ENCODE measurements around the gene TXNDC2. TPM values are rescaled to one million over a fixed set of nuclear protein-coding genes. Genes with fewer than 3 reads are reported as not detected.

Gene TXNDC2
- total and polyA plus RNA-seq, 4 donors = under 0.01 to 0.09 TPM; not detected in 2

GRCh38 chr18:9922592-9923311, 37.0 kb downstream of the TXNDC2 start (continued):
- TF ChIP-seq, protein P1, sequence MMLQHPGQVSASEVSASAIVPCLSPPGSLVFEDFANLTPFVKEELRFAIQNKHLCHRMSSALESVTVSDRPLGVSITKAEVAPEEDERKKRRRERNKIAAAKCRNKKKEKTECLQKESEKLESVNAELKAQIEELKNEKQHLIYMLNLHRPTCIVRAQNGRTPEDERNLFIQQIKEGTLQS (IDR thresholded peaks at IDR 0.05) = no peak
- TF ChIP-seq SP1 (IDR thresholded peaks at IDR 0.05) (no peak), EGR1 (IDR thresholded peaks at IDR 0.05; ENCODE audit: low read depth in 2 of 2) (no peak), YY1 (IDR thresholded peaks at IDR 0.05) (no peak), TAF1 (conservative IDR thresholded peaks at IDR 0.05) (no peak), RXRA (IDR thresholded peaks at IDR 0.05) (no peak), NR2F2 (IDR thresholded peaks at IDR 0.05) (no peak), GABPA (IDR thresholded peaks at IDR 0.05 in 1 of 2, conservative IDR thresholded peaks at IDR 0.05 in 1 of 2) (no peak), HNF4A (conservative IDR thresholded peaks at IDR 0.05) (no peak), JUND (IDR thresholded peaks at IDR 0.05) (no peak), RAD21 (IDR thresholded peaks at IDR 0.05) (no peak), FOXA2 (IDR thresholded peaks at IDR 0.05) (no peak), HNF4G (IDR thresholded peaks at IDR 0.05) (no peak)
- TF ChIP-seq, protein P2, sequence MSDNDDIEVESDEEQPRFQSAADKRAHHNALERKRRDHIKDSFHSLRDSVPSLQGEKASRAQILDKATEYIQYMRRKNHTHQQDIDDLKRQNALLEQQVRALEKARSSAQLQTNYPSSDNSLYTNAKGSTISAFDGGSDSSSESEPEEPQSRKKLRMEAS (IDR thresholded peaks at IDR 0.05) = no peak

DNA sequence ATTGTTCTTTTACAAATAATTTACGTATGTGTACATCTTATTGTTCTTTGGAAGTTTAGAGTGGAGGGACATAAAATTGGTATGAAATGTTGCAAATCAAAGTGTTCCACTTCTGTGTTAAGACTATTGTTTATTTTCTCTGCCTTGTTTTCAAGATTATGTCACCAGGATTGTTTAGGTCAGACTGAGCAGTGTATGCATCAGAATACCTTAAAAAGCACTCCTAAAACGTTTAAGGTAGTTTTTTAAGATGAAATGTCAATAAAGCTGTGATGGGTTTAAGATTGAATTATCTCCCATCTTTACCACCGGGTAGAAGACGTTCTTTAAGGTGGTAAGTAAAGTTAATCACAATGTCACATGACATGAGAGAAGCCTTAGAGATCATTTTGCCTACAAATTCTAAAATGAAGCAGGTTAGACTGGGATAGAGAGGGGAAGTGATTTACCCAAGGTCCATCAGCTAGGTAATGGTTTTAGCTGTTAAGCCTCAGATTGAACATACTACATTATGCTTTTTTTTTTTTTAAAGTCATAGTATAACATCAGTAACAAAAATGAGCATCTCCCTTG, 38.7 kb downstream of the TXNDC2 start:
- no peak for DNase-seq (ENCODE audit: low spot score)
- 56% methylated on average over 4 of the region's 4 CpGs for WGBS
- Histone ChIP-seq H3K4me3 (ENCODE audit: low read depth in 1 of 3, low read length in 3 of 3) (no peak overlapping the region), H3K9ac (ENCODE audit: low read depth in 1 of 2, low read length in 2 of 2) (no peak overlapping the region), H3K36me3 (ENCODE audit: control insufficient read depth in 4 of 4, insufficient read depth in 3 of 4, low read depth in 1 of 4, low read length in 3 of 4) (no peaks in the 10 kb centered on the region), H3K27me3 (ENCODE audit: control insufficient read depth in 4 of 4, insufficient read depth in 4 of 4, low read length in 3 of 4) (no peaks in the 10 kb centered on the region), H3K4me1 (ENCODE audit: control insufficient read depth in 4 of 4, insufficient read depth in 4 of 4, low read length in 3 of 4) (peaks cover 5 to 21% (median 12%) of the 10 kb centered on the region in 4 donors), H3K9me3 (ENCODE audit: control insufficient read depth in 4 of 4, low read length in 3 of 4) (no peaks in the 10 kb centered on the region), H3K27ac (ENCODE audit: low read depth in 1 of 2, low read length in 2 of 2) (no peak overlapping the region)
- TF ChIP-seq EGR1 (IDR thresholded peaks at IDR 0.05; ENCODE audit: low read depth in 2 of 2) (no peak), RAD21 (IDR thresholded peaks at IDR 0.05) (no peak), YY1 (IDR thresholded peaks at IDR 0.05) (no peak), RXRA (IDR thresholded peaks at IDR 0.05) (no peak), FOXA2 (IDR thresholded peaks at IDR 0.05) (no peak)
- TF ChIP-seq, protein P2 (IDR thresholded peaks at IDR 0.05) = no peak
- TF ChIP-seq, protein P3, sequence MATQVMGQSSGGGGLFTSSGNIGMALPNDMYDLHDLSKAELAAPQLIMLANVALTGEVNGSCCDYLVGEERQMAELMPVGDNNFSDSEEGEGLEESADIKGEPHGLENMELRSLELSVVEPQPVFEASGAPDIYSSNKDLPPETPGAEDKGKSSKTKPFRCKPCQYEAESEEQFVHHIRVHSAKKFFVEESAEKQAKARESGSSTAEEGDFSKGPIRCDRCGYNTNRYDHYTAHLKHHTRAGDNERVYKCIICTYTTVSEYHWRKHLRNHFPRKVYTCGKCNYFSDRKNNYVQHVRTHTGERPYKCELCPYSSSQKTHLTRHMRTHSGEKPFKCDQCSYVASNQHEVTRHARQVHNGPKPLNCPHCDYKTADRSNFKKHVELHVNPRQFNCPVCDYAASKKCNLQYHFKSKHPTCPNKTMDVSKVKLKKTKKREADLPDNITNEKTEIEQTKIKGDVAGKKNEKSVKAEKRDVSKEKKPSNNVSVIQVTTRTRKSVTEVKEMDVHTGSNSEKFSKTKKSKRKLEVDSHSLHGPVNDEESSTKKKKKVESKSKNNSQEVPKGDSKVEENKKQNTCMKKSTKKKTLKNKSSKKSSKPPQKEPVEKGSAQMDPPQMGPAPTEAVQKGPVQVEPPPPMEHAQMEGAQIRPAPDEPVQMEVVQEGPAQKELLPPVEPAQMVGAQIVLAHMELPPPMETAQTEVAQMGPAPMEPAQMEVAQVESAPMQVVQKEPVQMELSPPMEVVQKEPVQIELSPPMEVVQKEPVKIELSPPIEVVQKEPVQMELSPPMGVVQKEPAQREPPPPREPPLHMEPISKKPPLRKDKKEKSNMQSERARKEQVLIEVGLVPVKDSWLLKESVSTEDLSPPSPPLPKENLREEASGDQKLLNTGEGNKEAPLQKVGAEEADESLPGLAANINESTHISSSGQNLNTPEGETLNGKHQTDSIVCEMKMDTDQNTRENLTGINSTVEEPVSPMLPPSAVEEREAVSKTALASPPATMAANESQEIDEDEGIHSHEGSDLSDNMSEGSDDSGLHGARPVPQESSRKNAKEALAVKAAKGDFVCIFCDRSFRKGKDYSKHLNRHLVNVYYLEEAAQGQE (IDR thresholded peaks at IDR 0.05) = no peak

GRCh38 chr18:9925369-9925768, 39.6 kb downstream of the TXNDC2 start:
- DNase-seq (ENCODE audit: low spot score) = no peak
- Histone ChIP-seq H3K9me3 (ENCODE audit: control insufficient read depth in 4 of 4, low read length in 3 of 4) (no peaks in the 10 kb centered on the region), H3K36me3 (ENCODE audit: control insufficient read depth in 4 of 4, insufficient read depth in 3 of 4, low read depth in 1 of 4, low read length in 3 of 4) (no peaks in the 10 kb centered on the region), H3K9ac (ENCODE audit: low read depth in 1 of 2, low read length in 2 of 2) (no peak overlapping the region), H3K4me1 (ENCODE audit: control insufficient read depth in 4 of 4, insufficient read depth in 4 of 4, low read length in 3 of 4) (peaks cover 4 to 18% (median 10%) of the 10 kb centered on the region in 4 donors), H3K4me3 (ENCODE audit: low read depth in 1 of 3, low read length in 3 of 3) (no peak overlapping the region), H3K27ac (ENCODE audit: low read depth in 1 of 2, low read length in 2 of 2) (no peak overlapping the region), H3K27me3 (ENCODE audit: control insufficient read depth in 4 of 4, insufficient read depth in 4 of 4, low read length in 3 of 4) (no peaks in the 10 kb centered on the region)
- 88% methylated on average over 1 of the region's 1 CpG for WGBS
- TF ChIP-seq CTCF (IDR thresholded peaks at IDR 0.05; ENCODE audit: low read depth, low read length, missing input control) = no peak
- TF ChIP-seq RAD21 (IDR thresholded peaks at IDR 0.05) = no peak
- TF ChIP-seq, protein P2 (IDR thresholded peaks at IDR 0.05) = no peak
- TF ChIP-seq JUND (IDR thresholded peaks at IDR 0.05) = no peak
- TF ChIP-seq HNF4G (IDR thresholded peaks at IDR 0.05) = no peak
- TF ChIP-seq, protein P1 (IDR thresholded peaks at IDR 0.05) = no peak
- no peak for TF ChIP-seq TAF1 (conservative IDR thresholded peaks at IDR 0.05)
- TF ChIP-seq, protein P3 (IDR thresholded peaks at IDR 0.05) = no peak
- no peak for TF ChIP-seq GABPA (IDR thresholded peaks at IDR 0.05 in 1 of 2, conservative IDR thresholded peaks at IDR 0.05 in 1 of 2)
- TF ChIP-seq FOXA1 (IDR thresholded peaks at IDR 0.05) = no peak
- no peak for TF ChIP-seq RXRA (IDR thresholded peaks at IDR 0.05)
- no peak for TF ChIP-seq SP1 (IDR thresholded peaks at IDR 0.05)
- TF ChIP-seq YY1 (IDR thresholded peaks at IDR 0.05) = no peak

All from liver (tissue), 9 donors.